PC-9 (cell line): Measurements from ENCODE around the gene RASGEF1C.

ENCODE experiments used
- EZH2 ChIP-seq: fragments of 200-600 bp; sonication (generic); IDR thresholded peaks from 2 replicates; pipeline ENCODE4 v1.8.0; 2017; ENCODE audit warnings: antibody characterized with exemption, low read depth
- TF ChIP-seq, protein P1 (sequence below): fragments of 200-600 bp; sonication (generic); conservative IDR thresholded peaks from 2 replicates; pipeline ENCODE4 v1.6.1; 2017; ENCODE audit warnings: mixed run types, antibody characterized with exemption, mild to moderate bottlenecking, moderate library complexity

GRCh38 chr5:180103487-180104167, 105.4 kb downstream of the RASGEF1C start:
- TF ChIP-seq EZH2 = no peak
- TF ChIP-seq, protein P1, sequence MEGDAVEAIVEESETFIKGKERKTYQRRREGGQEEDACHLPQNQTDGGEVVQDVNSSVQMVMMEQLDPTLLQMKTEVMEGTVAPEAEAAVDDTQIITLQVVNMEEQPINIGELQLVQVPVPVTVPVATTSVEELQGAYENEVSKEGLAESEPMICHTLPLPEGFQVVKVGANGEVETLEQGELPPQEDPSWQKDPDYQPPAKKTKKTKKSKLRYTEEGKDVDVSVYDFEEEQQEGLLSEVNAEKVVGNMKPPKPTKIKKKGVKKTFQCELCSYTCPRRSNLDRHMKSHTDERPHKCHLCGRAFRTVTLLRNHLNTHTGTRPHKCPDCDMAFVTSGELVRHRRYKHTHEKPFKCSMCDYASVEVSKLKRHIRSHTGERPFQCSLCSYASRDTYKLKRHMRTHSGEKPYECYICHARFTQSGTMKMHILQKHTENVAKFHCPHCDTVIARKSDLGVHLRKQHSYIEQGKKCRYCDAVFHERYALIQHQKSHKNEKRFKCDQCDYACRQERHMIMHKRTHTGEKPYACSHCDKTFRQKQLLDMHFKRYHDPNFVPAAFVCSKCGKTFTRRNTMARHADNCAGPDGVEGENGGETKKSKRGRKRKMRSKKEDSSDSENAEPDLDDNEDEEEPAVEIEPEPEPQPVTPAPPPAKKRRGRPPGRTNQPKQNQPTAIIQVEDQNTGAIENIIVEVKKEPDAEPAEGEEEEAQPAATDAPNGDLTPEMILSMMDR = no peak
